ENCODE measurements around the gene CEL.

GRCh38 chr9:133043449-133044035 is 18.2 kb upstream of the CEL start:
- no peak for TF ChIP-seq CTCF (conservative IDR thresholded peaks at IDR 0.05; ENCODE audit: low read depth, low read length)
- no peak for TF ChIP-seq EZH2 (IDR thresholded peaks at IDR 0.05; ENCODE audit: borderline replicate concordance, low read depth, low read length, poor library complexity, severe bottlenecking)

All from A673 (cell line).